GM12891 (cell line): ENCODE data around the gene TUBB3.
A peak's percentile ranks its signal among the peaks of the same experiment; 100 is the strongest.

Experiments used
- DNase-seq: peaks from one replicate; pipeline ENCODE4 v3.0.0; 2011; ENCODE audit warnings: low spot score; ENCODE audit not compliant: insufficient read length
- FAIRE-seq: peaks from 2 replicates; lab custom pipeline; 2011; peaks lifted over from hg19 to GRCh38; lab: Jason Lieb, UNC
- PAX5 ChIP-seq: IDR thresholded peaks from 2 replicates; pipeline ENCODE4 v1.6.1; 2011; ENCODE audit warnings: low read length, moderate library complexity, mild to moderate bottlenecking; ENCODE audit not compliant: insufficient read depth, severe bottlenecking
- POLR2A ChIP-seq: IDR thresholded peaks from 2 replicates; pipeline ENCODE4 v1.6.1; 2011; ENCODE audit warnings: low read depth, low read length, control low read depth
- POLR2AphosphoS5 ChIP-seq: IDR thresholded peaks from 2 replicates; pipeline ENCODE4 v1.6.1; 2011; ENCODE audit warnings: low read depth, low read length, control low read depth
- POU2F2 ChIP-seq: IDR thresholded peaks from 2 replicates; pipeline ENCODE4 v1.6.1; 2011; ENCODE audit warnings: low read depth, mild to moderate bottlenecking, control low read depth, low read length, moderate library complexity
- SPI1 ChIP-seq: IDR thresholded peaks from 2 replicates; pipeline ENCODE4 v1.6.1; 2011; ENCODE audit warnings: low read depth, low read length, control low read depth
- TAF1 ChIP-seq: IDR thresholded peaks from 2 replicates; pipeline ENCODE4 v1.6.1; 2011; ENCODE audit warnings: low read depth, low read length, control low read depth

The TUBB3 gene

DNA sequence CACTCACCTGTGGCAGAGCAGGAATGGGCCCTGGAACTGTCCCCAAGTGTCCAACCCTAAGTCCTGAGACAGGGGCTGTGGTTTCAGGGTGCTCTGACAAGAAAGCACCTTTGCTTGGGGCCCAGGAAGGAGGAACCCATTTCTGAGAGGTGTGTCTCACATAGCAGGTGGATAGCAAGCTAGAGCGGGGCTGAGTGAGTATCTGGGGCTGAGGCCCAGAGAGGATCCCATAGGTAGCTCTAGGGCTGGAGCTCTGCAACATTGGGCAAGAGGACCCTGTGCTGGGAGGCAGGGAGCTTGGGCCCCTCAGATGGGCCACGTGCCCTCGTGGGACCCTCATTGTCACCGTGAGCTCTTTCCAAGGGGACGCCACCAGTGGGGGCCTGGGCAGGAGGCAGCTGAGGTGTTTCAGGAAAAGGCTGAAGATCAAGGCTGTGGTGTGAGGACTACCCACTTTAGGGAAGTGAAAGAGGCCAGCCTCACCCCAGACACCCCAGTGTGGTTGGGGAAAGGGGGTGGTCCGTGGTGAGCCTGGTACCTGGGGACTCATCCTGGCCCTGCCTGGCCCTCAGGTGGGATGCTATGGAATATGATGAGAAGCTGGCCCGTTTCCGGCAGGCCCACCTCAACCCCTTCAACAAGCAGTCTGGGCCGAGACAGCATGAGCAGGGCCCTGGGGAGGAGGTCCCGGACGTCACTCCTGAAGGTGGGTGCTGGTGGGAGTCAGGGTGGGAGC lies 30.7 kb downstream of the TUBB3 start:
- no peak for TF ChIP-seq POLR2A
- TF ChIP-seq TAF1, result no peak
- 0 out of 2 replicates have a peak, but pooled peaks have one; percentile 21 for TF ChIP-seq POU2F2
- peak; percentile 98 for TF ChIP-seq SPI1
- TF ChIP-seq POLR2AphosphoS5, result no peak
- TF ChIP-seq PAX5, result no peak
- DNase-seq (peak; percentile 74), FAIRE-seq (peak; percentile 93)

DNA sequence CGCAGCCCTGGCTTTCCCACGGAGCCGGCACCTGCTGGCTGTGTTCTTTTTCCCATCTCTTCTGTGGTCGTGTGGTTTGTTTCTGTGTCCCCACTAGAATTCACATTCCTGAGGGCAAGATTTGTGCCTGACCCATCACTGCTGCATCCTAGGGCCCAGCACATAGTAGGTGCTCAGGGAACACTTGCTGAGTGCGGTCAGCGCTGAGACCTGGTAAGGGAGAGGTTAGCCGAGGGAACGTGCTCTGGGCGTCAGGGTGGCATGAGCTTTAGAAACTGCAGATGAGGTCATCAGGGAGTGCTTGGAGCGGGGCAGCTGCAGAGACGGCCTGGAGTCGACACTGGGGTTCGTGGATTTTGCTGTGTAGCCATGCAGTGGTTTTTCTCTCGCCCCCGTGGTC lies 31.3 kb downstream of the TUBB3 start:
- DNase-seq, result no peak
- no peak for FAIRE-seq
- TF ChIP-seq POLR2AphosphoS5 (no peak), TAF1 (no peak), SPI1 (no peak)

DNA sequence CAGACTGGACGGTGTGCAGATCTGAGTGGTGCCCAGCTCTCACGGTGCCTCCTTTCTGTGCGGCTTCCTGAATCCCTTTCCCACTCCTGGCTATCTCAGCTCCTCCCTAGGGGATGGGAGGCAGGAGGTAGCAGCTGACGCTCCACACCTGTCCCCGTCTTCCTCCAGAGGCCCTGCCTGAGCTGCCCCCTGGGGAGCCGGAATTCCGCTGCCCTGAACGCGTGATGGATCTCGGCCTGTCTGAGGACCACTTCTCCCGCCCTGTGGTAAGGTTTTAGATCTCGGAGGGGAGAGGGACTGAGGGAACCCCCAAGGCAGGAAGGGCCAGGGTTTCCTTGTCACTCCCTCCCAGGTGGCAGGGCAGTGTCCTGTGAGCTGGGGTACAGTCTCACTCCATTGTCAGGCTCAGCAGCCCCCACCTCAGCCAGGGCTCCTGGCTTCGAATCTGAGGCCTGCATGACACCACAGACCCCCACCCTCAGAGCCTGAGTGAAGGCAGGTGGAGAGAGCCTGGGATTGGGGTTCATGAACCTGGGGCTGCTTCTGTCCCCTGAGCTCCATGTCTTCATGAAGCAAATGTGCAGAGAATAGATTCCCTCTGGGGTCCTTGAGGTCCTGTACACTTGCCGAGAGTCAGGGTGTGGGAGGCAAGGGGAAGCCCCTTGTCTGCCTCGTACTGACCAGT lies 32.0 kb downstream of the TUBB3 start:
- TF ChIP-seq SPI1 (no peak), POU2F2 (no peak), PAX5 (no peak), TAF1 (no peak), POLR2A (no peak), POLR2AphosphoS5 (no peak)
- FAIRE-seq (no peak), DNase-seq (no peak)

GRCh38 chr16:89956505-89957215 lies 33.5 kb downstream of the TUBB3 start:
- DNase-seq, result no peak
- no peak for TF ChIP-seq POLR2A
- no peak for TF ChIP-seq POU2F2
- TF ChIP-seq PAX5, result no peak
- TF ChIP-seq SPI1, result no peak
- no peak for TF ChIP-seq TAF1
- no peak for TF ChIP-seq POLR2AphosphoS5
- FAIRE-seq, result no peak

DNA sequence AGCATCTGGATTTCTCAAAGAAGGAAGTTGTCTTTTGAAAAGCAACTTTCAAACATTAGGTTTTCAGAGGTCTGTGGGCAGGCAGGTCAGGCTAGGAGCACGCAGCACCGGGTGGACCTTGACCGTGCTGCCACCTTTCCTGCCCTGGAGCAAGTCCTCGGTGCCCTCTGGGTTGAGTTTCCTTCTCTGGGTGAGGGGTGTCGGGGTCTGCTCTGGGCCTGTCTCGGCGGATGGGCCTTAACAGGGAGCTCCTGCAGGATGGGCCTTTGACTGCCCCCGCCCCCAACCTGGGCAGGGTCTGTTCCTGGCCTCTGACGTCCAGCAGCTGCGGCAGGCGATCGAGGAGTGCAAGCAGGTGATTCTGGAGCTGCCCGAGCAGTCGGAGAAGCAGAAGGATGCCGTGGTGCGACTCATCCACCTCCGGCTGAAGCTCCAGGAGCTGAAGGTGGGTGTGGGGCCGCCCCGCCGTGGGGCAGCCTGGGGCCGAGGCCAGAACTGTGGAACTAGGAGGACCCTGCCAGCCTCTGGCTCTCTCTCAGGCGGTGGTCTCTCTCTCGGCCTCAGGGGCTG lies 34.2 kb downstream of the TUBB3 start:
- FAIRE-seq, result no peak
- DNase-seq, result no peak
- TF ChIP-seq PAX5 (no peak), POLR2A (no peak), TAF1 (no peak), POLR2AphosphoS5 (no peak), POU2F2 (no peak), SPI1 (no peak)

- no peak for DNase-seq
- no peak for TF ChIP-seq POLR2AphosphoS5
- TF ChIP-seq SPI1, result no peak
- TF ChIP-seq POLR2A, result no peak
- TF ChIP-seq POU2F2, result no peak
- no peak for TF ChIP-seq PAX5
- no peak for TF ChIP-seq TAF1
- FAIRE-seq, result peak; percentile 77
These were observed 34.9 kb downstream of the TUBB3 start for GRCh38 chr16:89958068-89958467.

GRCh38 chr16:89958596-89958995 lies 35.5 kb downstream of the TUBB3 start:
- no peak for TF ChIP-seq POLR2A
- TF ChIP-seq PAX5, result no peak
- no peak for TF ChIP-seq POLR2AphosphoS5
- no peak for TF ChIP-seq SPI1
- no peak for TF ChIP-seq TAF1
- TF ChIP-seq POU2F2, result no peak
- FAIRE-seq (no peak), DNase-seq (no peak)

DNA sequence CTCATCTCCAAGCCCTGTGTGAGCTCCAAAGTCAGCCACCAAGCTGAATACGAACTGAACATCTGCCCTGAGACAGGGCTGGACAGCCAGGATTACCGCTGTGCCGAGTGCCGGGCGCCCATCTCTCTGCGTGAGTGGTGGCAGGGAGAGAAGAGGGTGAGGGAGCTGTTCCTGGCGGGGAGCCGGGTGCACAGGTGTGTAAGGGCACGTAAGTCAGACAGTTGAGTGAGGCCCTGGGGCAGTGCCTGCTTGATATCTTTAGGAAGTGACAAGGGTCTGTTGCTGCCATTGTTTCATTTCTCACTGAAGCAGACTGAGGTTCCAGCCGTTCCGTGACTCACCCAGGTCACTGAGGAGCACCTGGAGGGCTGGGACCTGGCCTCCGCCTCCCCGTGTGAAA lies 37.8 kb downstream of the TUBB3 start:
- peak; percentile 40 for FAIRE-seq
- TF ChIP-seq PAX5 (no peak), POLR2A (no peak), SPI1 (no peak), TAF1 (no peak), POU2F2 (no peak), POLR2AphosphoS5 (no peak)
- DNase-seq, result no peak

DNA sequence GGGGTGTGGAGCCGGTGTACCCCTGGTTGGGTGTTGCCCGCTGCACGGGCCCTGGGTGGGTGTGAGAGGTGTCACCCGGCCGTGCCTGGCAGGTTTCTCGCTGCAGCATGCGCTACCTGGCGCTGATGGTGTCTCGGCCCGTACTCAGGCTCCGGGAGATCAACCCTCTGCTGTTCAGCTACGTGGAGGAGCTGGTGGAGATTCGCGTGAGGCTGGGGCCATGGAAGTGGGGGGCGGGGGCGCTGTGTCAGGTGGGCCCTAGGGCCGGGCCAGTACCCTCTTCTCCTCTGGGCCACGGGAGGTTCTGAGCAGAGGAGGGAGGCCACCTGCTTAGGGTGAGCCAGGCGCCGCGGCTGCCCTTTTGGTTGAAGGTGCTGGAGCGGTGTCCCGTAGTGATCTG lies 38.8 kb downstream of the TUBB3 start:
- DNase-seq, result no peak
- no peak for FAIRE-seq
- no peak for TF ChIP-seq POU2F2
- TF ChIP-seq POLR2A, result no peak
- TF ChIP-seq TAF1, result no peak
- no peak for TF ChIP-seq SPI1
- no peak for TF ChIP-seq POLR2AphosphoS5
- TF ChIP-seq PAX5, result no peak
